ENCODE data around the gene KREMEN1. TPM values are rescaled to one million over a fixed set of nuclear protein-coding genes. Genes with fewer than 3 reads are reported as not detected.

Gene KREMEN1
- total RNA-seq, 1 donor from 2014 or later: 20.5 TPM

DNA sequence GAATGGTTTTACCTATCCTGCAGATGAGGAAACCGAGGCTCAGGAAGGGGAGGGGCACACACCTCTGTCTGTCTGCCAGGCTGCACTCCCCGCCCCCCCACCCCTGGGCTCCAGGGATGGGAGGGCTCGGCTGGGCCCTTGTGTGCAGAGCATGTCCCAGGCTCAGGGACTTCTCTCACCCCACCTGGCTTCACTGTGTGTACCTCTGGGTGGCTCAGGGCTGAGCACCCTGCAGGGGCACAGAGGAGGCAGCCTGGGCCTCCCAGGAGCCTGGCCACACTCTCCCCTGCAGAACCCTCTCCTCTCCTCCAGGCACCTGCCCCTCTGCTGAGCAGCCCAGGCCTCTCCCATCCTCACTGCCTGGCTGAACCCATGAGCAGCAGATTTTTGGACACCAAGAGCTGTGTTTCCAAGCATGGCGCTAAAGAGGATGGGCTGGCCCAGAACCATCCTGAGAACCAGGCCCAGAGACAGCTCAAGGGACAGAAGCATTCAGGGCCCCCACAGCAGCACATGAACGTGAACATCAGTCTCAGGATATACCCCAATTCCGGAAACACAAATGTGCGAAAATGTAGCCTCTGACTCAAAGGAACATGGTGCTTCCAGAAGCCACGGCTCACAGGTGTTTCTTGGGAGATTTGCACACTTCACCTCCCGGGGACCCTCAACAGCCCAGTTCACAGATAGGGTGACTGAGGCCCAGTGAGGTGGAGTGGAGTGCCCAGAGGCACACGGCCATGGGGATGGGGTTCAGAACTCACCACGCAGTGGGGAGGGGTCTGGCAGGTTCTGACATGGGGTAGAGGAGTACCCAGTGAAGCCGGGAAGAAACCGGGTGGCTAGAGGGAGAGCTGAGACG, 143.4 kb downstream of the KREMEN1 start:
- Mint-ChIP-seq H3K27ac (ENCODE audit: unreplicated experiment) (no peak overlapping the region), H3K9me3 (ENCODE audit: unreplicated experiment) (peaks cover 8% of the 10 kb centered on the region), H3K4me3 (ENCODE audit: unreplicated experiment) (no peak overlapping the region), H3K27me3 (ENCODE audit: unreplicated experiment) (peaks cover 7% of the 10 kb centered on the region), H3K4me1 (ENCODE audit: low read depth, unreplicated experiment) (no peaks in the 10 kb centered on the region), H3K36me3 (ENCODE audit: unreplicated experiment) (no peaks in the 10 kb centered on the region)
- TF ChIP-seq, protein P1, sequence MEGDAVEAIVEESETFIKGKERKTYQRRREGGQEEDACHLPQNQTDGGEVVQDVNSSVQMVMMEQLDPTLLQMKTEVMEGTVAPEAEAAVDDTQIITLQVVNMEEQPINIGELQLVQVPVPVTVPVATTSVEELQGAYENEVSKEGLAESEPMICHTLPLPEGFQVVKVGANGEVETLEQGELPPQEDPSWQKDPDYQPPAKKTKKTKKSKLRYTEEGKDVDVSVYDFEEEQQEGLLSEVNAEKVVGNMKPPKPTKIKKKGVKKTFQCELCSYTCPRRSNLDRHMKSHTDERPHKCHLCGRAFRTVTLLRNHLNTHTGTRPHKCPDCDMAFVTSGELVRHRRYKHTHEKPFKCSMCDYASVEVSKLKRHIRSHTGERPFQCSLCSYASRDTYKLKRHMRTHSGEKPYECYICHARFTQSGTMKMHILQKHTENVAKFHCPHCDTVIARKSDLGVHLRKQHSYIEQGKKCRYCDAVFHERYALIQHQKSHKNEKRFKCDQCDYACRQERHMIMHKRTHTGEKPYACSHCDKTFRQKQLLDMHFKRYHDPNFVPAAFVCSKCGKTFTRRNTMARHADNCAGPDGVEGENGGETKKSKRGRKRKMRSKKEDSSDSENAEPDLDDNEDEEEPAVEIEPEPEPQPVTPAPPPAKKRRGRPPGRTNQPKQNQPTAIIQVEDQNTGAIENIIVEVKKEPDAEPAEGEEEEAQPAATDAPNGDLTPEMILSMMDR (IDR thresholded peaks at IDR 0.05; ENCODE audit: partially characterized antibody, unreplicated experiment): no peak
- peak; percentile 8 for DNase-seq

GRCh38 chr22:29216873-29217666, 144.2 kb downstream of the KREMEN1 start:
- Mint-ChIP-seq H3K36me3 (ENCODE audit: unreplicated experiment) (no peaks in the 10 kb centered on the region), H3K9me3 (ENCODE audit: unreplicated experiment) (peaks cover 2% of the 10 kb centered on the region), H3K4me1 (ENCODE audit: low read depth, unreplicated experiment) (no peaks in the 10 kb centered on the region), H3K27ac (ENCODE audit: unreplicated experiment) (no peak overlapping the region), H3K4me3 (ENCODE audit: unreplicated experiment) (no peak overlapping the region), H3K27me3 (ENCODE audit: unreplicated experiment) (peaks cover 7% of the 10 kb centered on the region)
- TF ChIP-seq, protein P1 (IDR thresholded peaks at IDR 0.05; ENCODE audit: partially characterized antibody, unreplicated experiment): no peak
- peak; percentile 18 for DNase-seq

Other genes with a start within 250 kb of the KREMEN1 start
- 8.3 TPM for gene ZNRF3, start 189.5 kb upstream of the KREMEN1 start, total RNA-seq (ENCODE audit: unreplicated experiment)
- not detected for gene C22orf31, start 11.2 kb upstream of the KREMEN1 start, total RNA-seq (ENCODE audit: unreplicated experiment)
- 0.76 TPM for gene EMID1, start 132.9 kb downstream of the KREMEN1 start, total RNA-seq (ENCODE audit: unreplicated experiment)
- gene RHBDD3, start 194.9 kb downstream of the KREMEN1 start, total RNA-seq (ENCODE audit: unreplicated experiment): 50.4 TPM
- 355 TPM for gene EWSR1, start 195.2 kb downstream of the KREMEN1 start, total RNA-seq (ENCODE audit: unreplicated experiment)
- gene GAS2L1, start 233.6 kb downstream of the KREMEN1 start, total RNA-seq (ENCODE audit: unreplicated experiment): 10.3 TPM
- 1.3 TPM for gene RASL10A, start 242.7 kb downstream of the KREMEN1 start, total RNA-seq (ENCODE audit: unreplicated experiment)